KMS-11 (cell line): ENCODE data around the gene NBDY.

Experiments used
- H2AFZ ChIP-seq: fragments of 200-600 bp; sonication (generic); 2 replicates; pipeline ENCODE4 v1.6.1; 2016; ENCODE audit warnings: antibody characterized with exemption, mixed run types, low read depth
- H3K27ac ChIP-seq: fragments of 200-600 bp; sonication (generic); 2 replicates; pipeline ENCODE4 v1.6.1; 2016; ENCODE audit warnings: mild to moderate bottlenecking, mixed run types
- H3K27me3 ChIP-seq: fragments of 200-600 bp; sonication (generic); 2 replicates; pipeline ENCODE4 v1.6.1; 2017; ENCODE audit warnings: mild to moderate bottlenecking, low read depth, mixed run types, moderate library complexity; ENCODE audit not compliant: insufficient read depth
- H3K36me3 ChIP-seq: fragments of 200-600 bp; sonication (generic); 2 replicates; pipeline ENCODE4 v1.6.1; 2017; ENCODE audit warnings: mild to moderate bottlenecking, mixed run types; ENCODE audit not compliant: insufficient read depth
- H3K4me1 ChIP-seq: fragments of 200-600 bp; sonication (generic); 2 replicates; pipeline ENCODE4 v1.6.1; 2016; ENCODE audit warnings: mild to moderate bottlenecking, low read depth, mixed run types; ENCODE audit not compliant: poor library complexity, severe bottlenecking
- H3K4me2 ChIP-seq: fragments of 200-600 bp; sonication (generic); 2 replicates; pipeline ENCODE4 v1.7.0; 2016; ENCODE audit warnings: mild to moderate bottlenecking, mixed run types
- H3K4me3 ChIP-seq: fragments of 200-600 bp; sonication (generic); IDR thresholded peaks from 2 replicates; pipeline ENCODE4 v1.6.1; 2017; ENCODE audit warnings: low read depth, low read length, mixed read lengths; ENCODE audit not compliant: insufficient read depth
- H3K79me2 ChIP-seq: fragments of 200-600 bp; sonication (generic); 2 replicates; pipeline ENCODE4 v1.6.1; 2016; ENCODE audit warnings: low read depth, mixed run types; ENCODE audit not compliant: insufficient read depth
- H3K9ac ChIP-seq: fragments of 200-600 bp; sonication (generic); 2 replicates; pipeline ENCODE4 v1.6.1; 2016; ENCODE audit warnings: mild to moderate bottlenecking, mixed run types
- H4K20me1 ChIP-seq: fragments of 200-600 bp; sonication (generic); 2 replicates; pipeline ENCODE4 v1.6.1; 2016; ENCODE audit warnings: mild to moderate bottlenecking, mixed run types; ENCODE audit not compliant: insufficient read depth
- CTCF ChIP-seq: fragments of 200-600 bp; sonication (generic); conservative IDR thresholded peaks from 2 replicates; pipeline ENCODE4 v1.6.1; 2017; ENCODE audit warnings: low read depth, mild to moderate bottlenecking, antibody characterized with exemption, low read length, moderate library complexity, mixed read lengths

Gene NBDY

GRCh38 chrX:56833626-56834025 lies 104.6 kb downstream of the NBDY start:
- Histone ChIP-seq H3K27me3 (no peaks in the 10 kb centered on the region), H4K20me1 (no peaks in the 10 kb centered on the region), H3K4me1 (no peaks in the 10 kb centered on the region), H3K9ac (no peak overlapping the region), H3K4me2 (no peak overlapping the region), H3K79me2 (no peaks in the 10 kb centered on the region), H2AFZ (no peak overlapping the region), H3K4me3 (no peak overlapping the region), H3K36me3 (no peaks in the 10 kb centered on the region), H3K27ac (no peak overlapping the region)
- TF ChIP-seq CTCF = no peak

GRCh38 chrX:56853436-56853835 lies 124.4 kb downstream of the NBDY start:
- Histone ChIP-seq H2AFZ (no peak overlapping the region), H3K9ac (no peak overlapping the region), H3K36me3 (no peaks in the 10 kb centered on the region), H3K27me3 (no peaks in the 10 kb centered on the region), H4K20me1 (no peaks in the 10 kb centered on the region), H3K4me2 (no peak overlapping the region), H3K79me2 (no peaks in the 10 kb centered on the region), H3K27ac (no peak overlapping the region), H3K4me3 (no peak overlapping the region), H3K4me1 (no peaks in the 10 kb centered on the region)
- TF ChIP-seq CTCF = no peak

- H4K20me1 ChIP-seq = no peaks in the 10 kb centered on the region
- no peaks in the 10 kb centered on the region for H3K79me2 ChIP-seq
- no peaks in the 10 kb centered on the region for H3K4me1 ChIP-seq
- no peak overlapping the region for H3K4me3 ChIP-seq
- no peak overlapping the region for H3K4me2 ChIP-seq
- no peaks in the 10 kb centered on the region for H3K36me3 ChIP-seq
- TF ChIP-seq CTCF = no peak
- H3K27me3 ChIP-seq = no peaks in the 10 kb centered on the region
- no peak overlapping the region for H3K9ac ChIP-seq
- H2AFZ ChIP-seq = no peak overlapping the region
- no peak overlapping the region for H3K27ac ChIP-seq
Observed at GRCh38 chrX:56857042-56857441, 128.0 kb downstream of the NBDY start.

- Histone ChIP-seq H3K4me3 (no peak overlapping the region), H3K4me1 (no peaks in the 10 kb centered on the region), H3K79me2 (no peaks in the 10 kb centered on the region), H3K27ac (no peak overlapping the region), H3K36me3 (no peaks in the 10 kb centered on the region), H3K9ac (no peak overlapping the region), H3K27me3 (no peaks in the 10 kb centered on the region), H3K4me2 (no peak overlapping the region), H2AFZ (no peak overlapping the region), H4K20me1 (no peaks in the 10 kb centered on the region)
- no peak for TF ChIP-seq CTCF
Observed at GRCh38 chrX:56860888-56861287, 131.8 kb downstream of the NBDY start.
